ENCODE data around the gene ZNF891. TPM values are rescaled to one million over a fixed set of nuclear protein-coding genes. Genes with fewer than 3 reads are reported as not detected.

Gene ZNF891
- total RNA-seq (1 to 10 TPM; 1.6 to 1.8 TPM), polyA plus RNA-seq (ENCODE audit: insufficient read length in 6 of 6) (1 to 10 TPM; 6.2 to 8.5 (median 7.4) TPM)
- long read RNA-seq, donor 1, full-length matches to known transcripts, result 5 of 38 reads
- long read RNA-seq, donor 1, partial matches to known transcripts, result 33 of 38 reads
- long read RNA-seq, donor 1, other reads (novel, unspliced or antisense), result 0 of 38 reads
- long read RNA-seq, donor 2, full-length matches to known transcripts, result 2 of 7 reads
- long read RNA-seq, donor 2, partial matches to known transcripts, result 5 of 7 reads
- long read RNA-seq, donor 2, other reads (novel, unspliced or antisense), result 0 of 7 reads
- long read RNA-seq, donor 3, full-length matches to known transcripts, result 1 of 1 reads
- long read RNA-seq, donor 3, partial matches to known transcripts, result 0 of 1 reads
- long read RNA-seq, donor 3, other reads (novel, unspliced or antisense), result 0 of 1 reads
- long read RNA-seq, donor 4, full-length matches to known transcripts, result 1 of 1 reads
- long read RNA-seq, donor 4, partial matches to known transcripts, result 0 of 1 reads
- long read RNA-seq, donor 4, other reads (novel, unspliced or antisense), result 0 of 1 reads
- long read RNA-seq, donor 5, full-length matches to known transcripts, result 4 of 4 reads
- long read RNA-seq, donor 5, partial matches to known transcripts, result 0 of 4 reads
- long read RNA-seq, donor 5, other reads (novel, unspliced or antisense), result 0 of 4 reads
- long read RNA-seq, donor 6, full-length matches to known transcripts, result 3 of 3 reads
- long read RNA-seq, donor 6, partial matches to known transcripts, result 0 of 3 reads
- long read RNA-seq, donor 6, other reads (novel, unspliced or antisense), result 0 of 3 reads
- long read RNA-seq, donor 7, full-length matches to known transcripts, result 1 of 1 reads
- long read RNA-seq, donor 7, partial matches to known transcripts, result 0 of 1 reads
- long read RNA-seq, donor 7, other reads (novel, unspliced or antisense), result 0 of 1 reads
- long read RNA-seq, donor 8, full-length matches to known transcripts, result 3 of 3 reads
- long read RNA-seq, donor 8, partial matches to known transcripts, result 0 of 3 reads
- long read RNA-seq, donor 8, other reads (novel, unspliced or antisense), result 0 of 3 reads
- long read RNA-seq, donor 9, result 0 reads
- long read RNA-seq, donor 10, full-length matches to known transcripts, result 2 of 2 reads
- long read RNA-seq, donor 10, partial matches to known transcripts, result 0 of 2 reads
- long read RNA-seq, donor 10, other reads (novel, unspliced or antisense), result 0 of 2 reads
- long read RNA-seq, donor 11, full-length matches to known transcripts, result 3 of 3 reads
- long read RNA-seq, donor 11, partial matches to known transcripts, result 0 of 3 reads
- long read RNA-seq, donor 11, other reads (novel, unspliced or antisense), result 0 of 3 reads
- long read RNA-seq, donor 12, full-length matches to known transcripts, result 2 of 2 reads
- long read RNA-seq, donor 12, partial matches to known transcripts, result 0 of 2 reads
- long read RNA-seq, donor 12, other reads (novel, unspliced or antisense), result 0 of 2 reads

GRCh38 chr12:133130038-133130807 lies at the start of gene ZNF891, which contains the start of gene ZNF10:
Gene ZNF891, minus strand, starts transcription at chr12:133130274. Its CDS starts 8,356 bp downstream, at chr12:133121918.
Gene ZNF10, plus strand, starts transcription at chr12:133130627. Its CDS starts 13,866 bp downstream, at chr12:133144493.
- DNase-seq, result peak; percentile 97 to 98 (median 97)
- TF ChIP-seq CTCF (IDR thresholded peaks at IDR 0.05), result no peak
- intact Hi-C loops (cut with DNase I), result no loop called here
- peak within 1 kb of the TSS; percentile 93 to 94 for H3K27ac ChIP-seq
- peak; percentile 97 for ATAC-seq
- H3K27me3 ChIP-seq, result no peaks in the 10 kb centered on the region
- H3K4me3 ChIP-seq, result peak within 1 kb of the TSS; percentile 73 to 88
- peaks cover 0 to 17% of the 10 kb centered on the region in 2 donors for H3K4me1 ChIP-seq
- H3K36me3 ChIP-seq, result peaks cover 0 to 64% of the 10 kb centered on the region in 2 donors
- H3K9me3 ChIP-seq, result peaks cover 7 to 81% of the 10 kb centered on the region in 2 donors

DNA sequence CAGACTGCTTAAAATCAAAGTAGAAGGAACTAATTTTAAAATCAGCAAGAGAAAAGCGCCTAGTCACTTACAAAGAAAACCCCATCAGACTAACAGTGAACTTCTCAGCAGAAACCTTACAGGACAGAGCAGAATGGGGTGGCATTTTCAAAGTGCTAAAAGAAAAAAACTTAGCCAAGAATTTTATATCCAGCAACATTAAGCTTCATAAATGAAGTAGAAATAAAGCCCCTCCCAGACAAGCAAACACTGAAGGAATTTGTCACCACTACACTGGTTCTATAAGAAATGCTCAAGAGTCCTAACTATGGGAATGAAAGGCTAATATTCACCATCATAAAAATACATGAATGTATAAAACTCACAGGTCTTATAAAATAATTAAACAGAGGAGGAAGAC lies 44.8 kb upstream of the ZNF891 start:
- Histone ChIP-seq H3K27ac (no peak overlapping the region), H3K4me1 (no peaks in the 10 kb centered on the region), H3K27me3 (no peaks in the 10 kb centered on the region), H3K9me3 (peaks cover 0 to 99% of the 10 kb centered on the region in 2 donors), H3K4me3 (no peak overlapping the region), H3K36me3 (no peaks in the 10 kb centered on the region)
- DNase-seq (no peak), ATAC-seq (no peak)
- TF ChIP-seq CTCF (IDR thresholded peaks at IDR 0.05), result no peak
- intact Hi-C loops (cut with DNase I), result no loop called here

- H3K4me3 ChIP-seq, result no peak overlapping the region
- intact Hi-C loops (cut with DNase I), result no loop called here
- H3K9me3 ChIP-seq, result peaks cover 0 to 98% of the 10 kb centered on the region in 2 donors
- H3K36me3 ChIP-seq, result no peaks in the 10 kb centered on the region
- no peak for DNase-seq
- no peak for TF ChIP-seq CTCF (IDR thresholded peaks at IDR 0.05)
- no peak for ATAC-seq
- no peaks in the 10 kb centered on the region for H3K4me1 ChIP-seq
- no peaks in the 10 kb centered on the region for H3K27me3 ChIP-seq
- H3K27ac ChIP-seq, result no peak overlapping the region
Measured at GRCh38 chr12:133172491-133172890, 42.4 kb upstream of the ZNF891 start.

DNA sequence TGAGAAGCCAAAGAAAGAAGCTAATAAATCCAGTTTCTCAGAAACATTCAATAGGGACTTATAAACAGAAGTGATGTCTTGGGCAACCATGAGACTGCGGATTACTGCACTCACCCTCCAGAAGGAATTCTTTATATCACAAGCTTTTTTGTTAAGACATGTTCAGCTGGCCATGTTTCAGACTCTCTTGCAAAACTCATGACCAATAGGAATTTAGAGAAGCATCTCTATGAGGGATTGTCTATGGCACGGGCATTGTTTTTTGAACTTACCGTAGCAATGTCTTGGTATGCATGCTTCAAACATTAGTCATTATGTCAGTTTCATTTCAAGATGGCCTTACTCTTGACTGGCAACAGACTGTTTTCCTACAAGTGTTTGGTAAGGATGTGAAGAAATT lies 35.7 kb upstream of the ZNF891 start:
- ATAC-seq (no peak), DNase-seq (no peak)
- H3K4me1 ChIP-seq, result no peaks in the 10 kb centered on the region
- no peaks in the 10 kb centered on the region for H3K27me3 ChIP-seq
- H3K36me3 ChIP-seq, result no peaks in the 10 kb centered on the region
- intact Hi-C loops (cut with DNase I), result no loop called here
- no peak overlapping the region for H3K27ac ChIP-seq
- no peak for TF ChIP-seq CTCF (IDR thresholded peaks at IDR 0.05)
- no peak overlapping the region for H3K4me3 ChIP-seq
- peaks cover 0 to 97% of the 10 kb centered on the region in 2 donors for H3K9me3 ChIP-seq
